A549 (cell line): Measurements from ENCODE around the gene LSR. TPM values are rescaled to one million over a fixed set of nuclear protein-coding genes. Genes with fewer than 3 reads are reported as not detected.

Experiments used
- ATAC-seq, 2 experiments: fragments of 200-7000 bp in 1 of 2; fragments of >200 bp in 1 of 2; cut with Nextera tagmentation in 1 of 2; cut with Tn5 transposase in 1 of 2; 3 replicates each; pipeline versions ENCODE4 v1.8.0 to v1.9.1; 2018 to 2020; ENCODE audit warnings: mild to moderate bottlenecking in 1 of 2, moderate library complexity in 1 of 2
- CTCF ChIA-PET: fragments of 300-600 bp; sonication (Branson Sonifier 250); formaldehyde crosslinking; extraction: SDS; loops from one replicate; lab custom pipeline; 2021; ENCODE audit warnings: antibody characterized with exemption, inconsistent platforms; lab: Yijun Ruan, JAX
- POLR2A ChIA-PET: fragments of 350-600 bp; formaldehyde crosslinking; extraction: SDS; loops from one replicate; lab custom pipeline; 2021; ENCODE audit warnings: antibody characterized with exemption, inconsistent platforms; lab: Yijun Ruan, JAX
- DNase-seq, 2 experiments: peaks; one replicate each; pipeline versions ENCODE4 v3.0.0 to v3.0.0-alpha.2; 2011 to 2016; ENCODE audit warnings: low read depth in 1 of 2, low spot score in 1 of 2
- FAIRE-seq: peaks from 2 replicates; lab custom pipeline; 2011; peaks lifted over from hg19 to GRCh38; lab: Jason Lieb, UNC
- H3K27ac ChIP-seq, 2 experiments: fragments of >200 bp; sonication (Bioruptor Twin); formaldehyde crosslinking; 3 replicates each; pipeline ENCODE4 v1.5.1; 2016 to 2017
- H3K4me1 ChIP-seq: fragments of >200 bp; sonication (Bioruptor Twin); formaldehyde crosslinking; 3 replicates; pipeline ENCODE4 v1.6.1; 2016
- H3K4me2 ChIP-seq: fragments of >200 bp; sonication (Bioruptor Twin); formaldehyde crosslinking; 3 replicates; pipeline ENCODE4 v1.6.1; 2016
- H3K4me3 ChIP-seq: fragments of >200 bp; sonication (Bioruptor Twin); formaldehyde crosslinking; 3 replicates; pipeline ENCODE4 v1.5.1; 2016
- H3K9me3 ChIP-seq: fragments of >200 bp; sonication (Bioruptor Twin); formaldehyde crosslinking; 3 replicates; pipeline ENCODE4 v1.6.1; 2016
- BHLHE40 ChIP-seq: IDR thresholded peaks from 2 replicates; pipeline ENCODE4 v1.6.1; 2012; ENCODE audit warnings: low read depth, low read length, inconsistent platforms
- CBX8 ChIP-seq: fragments of 200-600 bp; sonication (generic); IDR thresholded peaks from 2 replicates; pipeline ENCODE4 v1.6.1; 2016
- CEBPB ChIP-seq, 2 experiments: fragments of >200 bp in 1 of 2; sonication (Bioruptor Twin) in 1 of 2; formaldehyde crosslinking in 1 of 2; IDR thresholded peaks; 2 replicates each; pipeline ENCODE4 v1.6.1; 2012 to 2016
- CTCF ChIP-seq: fragments of >200 bp; sonication (Bioruptor Twin); formaldehyde crosslinking; IDR thresholded peaks from 3 replicates; pipeline ENCODE4 v1.5.1; 2016
- E2F6 ChIP-seq: IDR thresholded peaks from 2 replicates; pipeline ENCODE4 v1.6.1; 2012; ENCODE audit warnings: low read depth, borderline replicate concordance
- EHF ChIP-seq: fragments of 250-450 bp; sonication (Bioruptor Pico); IDR thresholded peaks from 2 replicates; pipeline ENCODE4 v1.5.0; 2020; ENCODE audit warnings: mild to moderate bottlenecking
- EP300 ChIP-seq, 2 experiments: fragments of >200 bp; sonication (Bioruptor Twin); formaldehyde crosslinking; IDR thresholded peaks; 2 replicates in 1 of 2; 3 replicates in 1 of 2; pipeline ENCODE4 v1.6.1; 2016 to 2017
- ESRRA ChIP-seq: fragments of 150-350 bp; IDR thresholded peaks from 2 replicates; pipeline ENCODE4 v1.6.1; 2014; ENCODE audit warnings: mild to moderate bottlenecking, low read length, borderline replicate concordance
- FOXS1 ChIP-seq: fragments of 250-450 bp; sonication (Bioruptor Pico); IDR thresholded peaks from 2 replicates; pipeline ENCODE4 v1.5.0; 2020; ENCODE audit warnings: mild to moderate bottlenecking, moderate library complexity
- HOXA7 ChIP-seq: fragments of 250-450 bp; sonication (Bioruptor Pico); IDR thresholded peaks from 2 replicates; pipeline ENCODE4 v1.5.0; 2020; ENCODE audit warnings: mild to moderate bottlenecking, moderate library complexity
- HOXB5 ChIP-seq: fragments of 250-450 bp; sonication (Bioruptor Pico); IDR thresholded peaks from 2 replicates; pipeline ENCODE4 v1.5.0; 2020; ENCODE audit warnings: mild to moderate bottlenecking, moderate library complexity
- NFE2L2 ChIP-seq: fragments of 150-350 bp; conservative IDR thresholded peaks from 2 replicates; pipeline ENCODE4 v1.6.1; 2014; ENCODE audit warnings: low read length
- POLR2A ChIP-seq: IDR thresholded peaks from 2 replicates; pipeline ENCODE4 v1.6.1; 2012; ENCODE audit warnings: mild to moderate bottlenecking, low read length
- RFX5 ChIP-seq: fragments of 450-650 bp; IDR thresholded peaks from 2 replicates; pipeline ENCODE4 v1.7.1; 2014; ENCODE audit warnings: antibody characterized with exemption, mild to moderate bottlenecking, moderate library complexity
- ZC3H11A ChIP-seq: fragments of 450-650 bp; IDR thresholded peaks from 2 replicates; pipeline ENCODE4 v1.6.1; 2014; ENCODE audit warnings: antibody characterized with exemption, mild to moderate bottlenecking
- WGBS: methylation state at CpG from one replicate; pipeline ENCODE4 v1.1.6; 2017; ENCODE audit errors: missing lambda C conversion rate; 5-methylcytosine and 5-hydroxymethylcytosine counted together
- polyA plus RNA-seq, 4 experiments: library from polyadenylated mRNA; depleted of rRNA in 3 of 4; stranded (reverse); fragments of >200 nt; fragmentation: RNase III in 1 of 4; extraction: RNeasy Plus Mini Kit Qiagen cat#74134 plus additional on column Dnase treatment in 1 of 4; gene quantifications; 2 replicates in 3 of 4; 3 replicates in 1 of 4; pipeline ENCODE4 v1.2.3, GENCODE V29; 2011 to 2017
- TF ChIP-seq, protein P1 (sequence below): fragments of 150-350 bp; IDR thresholded peaks from 2 replicates; pipeline ENCODE4 v1.6.1; 2014; ENCODE audit warnings: low read depth, mild to moderate bottlenecking, low read length
- TF ChIP-seq, protein P2 (sequence below): fragments of >200 bp; sonication (Bioruptor Twin); formaldehyde crosslinking; IDR thresholded peaks from 2 replicates; pipeline ENCODE4 v1.6.1; 2016
- TF ChIP-seq, protein P3 (sequence below): fragments of 250-450 bp; sonication (Bioruptor Pico); IDR thresholded peaks from 2 replicates; pipeline ENCODE4 v1.5.0; 2020; ENCODE audit warnings: low read depth, mild to moderate bottlenecking, moderate library complexity

The LSR gene
- polyA plus RNA-seq, 2 of the 4 experiments (the other 2 are of a cell fraction): 2.1 to 3.6 TPM

DNA sequence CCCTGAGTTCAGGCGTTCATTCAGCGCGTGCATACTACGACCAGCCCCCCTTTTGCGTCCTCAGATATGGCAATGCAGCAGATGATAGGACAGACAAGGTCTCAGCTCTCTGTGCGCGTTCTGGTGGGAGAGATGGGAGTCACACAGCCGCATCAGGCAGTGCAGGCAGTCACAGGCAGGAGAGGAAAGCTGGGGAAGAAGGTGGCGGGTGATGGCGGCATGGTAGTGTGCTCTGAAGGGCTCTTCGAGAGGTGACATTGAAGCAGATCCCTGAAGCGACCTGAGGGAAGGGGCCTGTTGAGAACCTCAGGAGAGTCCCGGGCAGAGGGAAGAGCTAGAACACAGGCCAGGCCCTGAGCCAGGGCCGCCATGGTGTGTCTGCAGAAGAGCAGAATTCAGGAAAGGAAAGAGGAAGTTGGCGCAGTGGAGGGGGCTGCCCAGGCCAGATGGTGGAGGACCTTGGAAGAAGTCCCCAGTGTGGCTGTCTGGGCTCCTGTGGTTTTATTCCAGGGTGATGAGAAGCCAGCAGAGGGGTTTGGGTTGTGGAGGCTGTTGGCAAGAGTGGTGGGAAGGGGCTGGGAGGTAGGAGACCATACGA is 23.4 kb downstream of the LSR start (continued):
- TF ChIP-seq CTCF: no peak
- TF ChIP-seq, protein P1, sequence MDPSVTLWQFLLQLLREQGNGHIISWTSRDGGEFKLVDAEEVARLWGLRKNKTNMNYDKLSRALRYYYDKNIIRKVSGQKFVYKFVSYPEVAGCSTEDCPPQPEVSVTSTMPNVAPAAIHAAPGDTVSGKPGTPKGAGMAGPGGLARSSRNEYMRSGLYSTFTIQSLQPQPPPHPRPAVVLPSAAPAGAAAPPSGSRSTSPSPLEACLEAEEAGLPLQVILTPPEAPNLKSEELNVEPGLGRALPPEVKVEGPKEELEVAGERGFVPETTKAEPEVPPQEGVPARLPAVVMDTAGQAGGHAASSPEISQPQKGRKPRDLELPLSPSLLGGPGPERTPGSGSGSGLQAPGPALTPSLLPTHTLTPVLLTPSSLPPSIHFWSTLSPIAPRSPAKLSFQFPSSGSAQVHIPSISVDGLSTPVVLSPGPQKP: no peak

- Histone ChIP-seq H3K4me2 (no peak overlapping the region), H3K27ac (no peak overlapping the region), H3K9me3 (no peaks in the 10 kb centered on the region), H3K4me1 (peaks cover 7% of the 10 kb centered on the region), H3K4me3 (no peak overlapping the region)
- ChIA-PET CTCF (interaction anchor here (0.6 to 4.0 kb wide), 11 partner anchors 8 to 236 kb away, joined by 3 to 25 read pairs (median 5); no protein-coding TSS in a partner anchor), POLR2A (no interaction called here)
- TF ChIP-seq POLR2A (no peak), CEBPB (IDR thresholded peaks at IDR 0.05) (no peak), E2F6 (no peak), EHF (CRISPR knock-in tag) (no peak), BHLHE40 (no peak)
- WGBS: 95% methylated on average over 10 of the region's 10 CpGs
- FAIRE-seq: no peak
- no peak for DNase-seq
- ATAC-seq: no peak
Observed at GRCh38 chr19:35272954-35273649, 24.3 kb downstream of the LSR start.

- Histone ChIP-seq H3K27ac (no peak overlapping the region), H3K4me2 (no peak overlapping the region), H3K9me3 (no peaks in the 10 kb centered on the region), H3K4me3 (no peak overlapping the region), H3K4me1 (peaks cover 7% of the 10 kb centered on the region)
- WGBS: 80% methylated on average over 14 of the region's 14 CpGs
- ChIA-PET CTCF (interaction anchor here (0.7 to 4.0 kb wide), 11 partner anchors 8 to 237 kb away, joined by 3 to 25 read pairs (median 3); no protein-coding TSS in a partner anchor), POLR2A (no interaction called here)
- no peak for FAIRE-seq
- TF ChIP-seq HOXA7: no peak
- no peak for TF ChIP-seq HOXB5
- no peak for TF ChIP-seq EP300 (IDR thresholded peaks at IDR 0.05)
- no peak for TF ChIP-seq CBX8
- ATAC-seq: no peak
- DNase-seq: no peak
Observed at GRCh38 chr19:35273686-35274259, 25.0 kb downstream of the LSR start.

- H3K4me2 ChIP-seq: no peak overlapping the region
- ChIA-PET CTCF (interaction anchor here (0.7 to 4.0 kb wide), 12 partner anchors 9 to 236 kb away, joined by 3 to 25 read pairs (median 3); no protein-coding TSS in a partner anchor), POLR2A (no interaction called here)
- DNase-seq (no peak), FAIRE-seq (no peak), ATAC-seq (no peak)
- no peak overlapping the region for H3K27ac ChIP-seq
- peaks cover 7% of the 10 kb centered on the region for H3K4me1 ChIP-seq
- 89% methylated on average over 5 of the region's 5 CpGs for whole genome bisulfite sequencing
- no peaks in the 10 kb centered on the region for H3K9me3 ChIP-seq
- no peak overlapping the region for H3K4me3 ChIP-seq
- TF ChIP-seq POLR2A: no peak
- TF ChIP-seq, protein P2, sequence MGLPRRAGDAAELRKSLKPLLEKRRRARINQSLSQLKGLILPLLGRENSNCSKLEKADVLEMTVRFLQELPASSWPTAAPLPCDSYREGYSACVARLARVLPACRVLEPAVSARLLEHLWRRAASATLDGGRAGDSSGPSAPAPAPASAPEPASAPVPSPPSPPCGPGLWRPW: no peak
- TF ChIP-seq FOXS1 (CRISPR knock-in tag): no peak
- no peak for TF ChIP-seq NFE2L2
- TF ChIP-seq ZC3H11A: no peak
- no peak for TF ChIP-seq HOXA7
- no peak for TF ChIP-seq EHF (CRISPR knock-in tag)
- TF ChIP-seq, protein P1: no peak
- no peak for TF ChIP-seq RFX5
- TF ChIP-seq, protein P3, sequence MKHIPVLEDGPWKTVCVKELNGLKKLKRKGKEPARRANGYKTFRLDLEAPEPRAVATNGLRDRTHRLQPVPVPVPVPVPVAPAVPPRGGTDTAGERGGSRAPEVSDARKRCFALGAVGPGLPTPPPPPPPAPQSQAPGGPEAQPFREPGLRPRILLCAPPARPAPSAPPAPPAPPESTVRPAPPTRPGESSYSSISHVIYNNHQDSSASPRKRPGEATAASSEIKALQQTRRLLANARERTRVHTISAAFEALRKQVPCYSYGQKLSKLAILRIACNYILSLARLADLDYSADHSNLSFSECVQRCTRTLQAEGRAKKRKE (CRISPR knock-in tag): no peak
- no peak for TF ChIP-seq CTCF
- no peak for TF ChIP-seq HOXB5
- TF ChIP-seq ESRRA: no peak
Observed at GRCh38 chr19:35274323-35274722, 25.5 kb downstream of the LSR start.
